Suprapubic skin (tissue), 4 donors: ENCODE results near the gene SSMEM1. TPM values are rescaled to one million over a fixed set of nuclear protein-coding genes. Genes with fewer than 3 reads are reported as not detected.

Source experiments
- DNase-seq, 2 donors: peaks; one replicate each; pipeline ENCODE4 v3.0.0-alpha.2; 2019; ENCODE audit warnings: low spot score in 2 of 2
- H3K27ac ChIP-seq: fragments of 200-600 bp; sonication (generic); one replicate; pipeline ENCODE4 v1.5.1; 2019
- H3K27me3 ChIP-seq: fragments of 200-600 bp; sonication (generic); one replicate; pipeline ENCODE4 v1.5.1; 2019
- H3K36me3 ChIP-seq: fragments of 200-600 bp; sonication (generic); one replicate; pipeline ENCODE4 v1.5.1; 2019
- H3K4me1 ChIP-seq: fragments of 200-600 bp; sonication (generic); one replicate; pipeline ENCODE4 v1.5.1; 2019
- H3K4me3 ChIP-seq: fragments of 200-600 bp; sonication (generic); one replicate; pipeline ENCODE4 v1.5.1; 2019; ENCODE audit warnings: mild to moderate bottlenecking
- H3K9me3 ChIP-seq: fragments of 200-600 bp; sonication (generic); one replicate; pipeline ENCODE4 v1.5.1; 2019
- EP300 ChIP-seq: sonication (generic); formaldehyde crosslinking; IDR thresholded peaks from one replicate; pipeline ENCODE4 v1.6.1; 2017; ENCODE audit warnings: antibody characterized with exemption
- POLR2A ChIP-seq, 2 donors: fragments of 450-650 bp; IDR thresholded peaks; one replicate each; pipeline ENCODE4 v1.6.1; 2017; ENCODE audit warnings: antibody characterized with exemption in 2 of 2, mild to moderate bottlenecking in 2 of 2, moderate library complexity in 2 of 2
- POLR2AphosphoS5 ChIP-seq, 3 donors: sonication (generic); formaldehyde crosslinking; IDR thresholded peaks; one replicate each; pipeline ENCODE4 v1.6.1; 2017; ENCODE audit warnings: antibody characterized with exemption in 3 of 3
- WGBS: methylation state at CpG from one replicate; pipeline ENCODE4 v1.1.5; 2018; 5-methylcytosine and 5-hydroxymethylcytosine counted together
- total RNA-seq, 4 donors: library from RNA; depleted of rRNA; stranded (reverse); fragments of >200 nt; gene quantifications; one replicate each; pipeline ENCODE4 v1.1.0, GENCODE V29; 2016
- TF ChIP-seq, protein P1 (sequence below), 2 donors: fragments of 200-600 bp in 1 of 2; fragments of 450-650 bp in 1 of 2; sonication (generic) in 1 of 2; IDR thresholded peaks; one replicate each; pipeline ENCODE4 v1.5.1; 2016 to 2019; ENCODE audit warnings: antibody characterized with exemption in 2 of 2, mild to moderate bottlenecking in 1 of 2, moderate library complexity in 1 of 2

SSMEM1 gene
- total RNA-seq, 4 donors from 2014 or later, result not detected

DNA sequence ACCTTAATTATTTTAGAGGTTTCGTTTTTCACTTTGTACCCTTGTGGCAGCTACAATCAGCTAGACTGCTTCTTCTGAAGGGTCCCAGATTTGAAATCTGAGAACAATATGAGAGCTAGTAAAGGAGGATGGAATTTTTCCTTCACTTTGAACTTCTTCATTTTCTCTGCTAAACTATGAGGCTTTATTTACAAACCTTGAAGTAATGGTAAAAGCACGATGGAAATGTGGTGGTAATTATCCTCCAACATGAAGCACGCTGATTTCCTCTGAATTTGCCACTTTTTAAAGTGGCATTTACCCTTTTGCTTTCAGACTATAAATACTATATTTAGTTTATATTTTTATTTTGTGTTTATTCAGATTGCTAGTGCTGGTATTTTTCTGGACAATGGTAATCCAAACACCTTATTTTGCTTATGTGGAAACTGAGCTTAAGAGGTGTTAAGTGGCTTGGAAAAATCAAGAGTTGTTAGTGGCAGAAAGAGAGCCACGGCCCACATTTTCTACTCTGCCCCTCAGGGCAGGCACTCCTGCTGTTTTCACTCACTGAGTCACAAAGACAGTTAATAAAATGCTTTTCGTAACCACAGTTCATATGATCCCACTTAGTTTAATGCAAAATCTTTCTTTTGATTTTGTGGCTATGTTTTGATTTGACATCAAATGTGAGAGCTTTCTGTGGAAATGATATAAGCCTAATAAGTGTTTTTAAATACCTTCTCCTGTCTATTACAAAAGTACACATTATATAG lies 2.7 kb downstream of the SSMEM1 start:
- H3K9me3 ChIP-seq, result no peaks in the 10 kb centered on the region
- H3K36me3 ChIP-seq, result no peaks in the 10 kb centered on the region
- TF ChIP-seq POLR2A (IDR thresholded peaks at IDR 0.05) (no peak), EP300 (no peak), POLR2AphosphoS5 (IDR thresholded peaks at IDR 0.05) (no peak)
- TF ChIP-seq, protein P1, sequence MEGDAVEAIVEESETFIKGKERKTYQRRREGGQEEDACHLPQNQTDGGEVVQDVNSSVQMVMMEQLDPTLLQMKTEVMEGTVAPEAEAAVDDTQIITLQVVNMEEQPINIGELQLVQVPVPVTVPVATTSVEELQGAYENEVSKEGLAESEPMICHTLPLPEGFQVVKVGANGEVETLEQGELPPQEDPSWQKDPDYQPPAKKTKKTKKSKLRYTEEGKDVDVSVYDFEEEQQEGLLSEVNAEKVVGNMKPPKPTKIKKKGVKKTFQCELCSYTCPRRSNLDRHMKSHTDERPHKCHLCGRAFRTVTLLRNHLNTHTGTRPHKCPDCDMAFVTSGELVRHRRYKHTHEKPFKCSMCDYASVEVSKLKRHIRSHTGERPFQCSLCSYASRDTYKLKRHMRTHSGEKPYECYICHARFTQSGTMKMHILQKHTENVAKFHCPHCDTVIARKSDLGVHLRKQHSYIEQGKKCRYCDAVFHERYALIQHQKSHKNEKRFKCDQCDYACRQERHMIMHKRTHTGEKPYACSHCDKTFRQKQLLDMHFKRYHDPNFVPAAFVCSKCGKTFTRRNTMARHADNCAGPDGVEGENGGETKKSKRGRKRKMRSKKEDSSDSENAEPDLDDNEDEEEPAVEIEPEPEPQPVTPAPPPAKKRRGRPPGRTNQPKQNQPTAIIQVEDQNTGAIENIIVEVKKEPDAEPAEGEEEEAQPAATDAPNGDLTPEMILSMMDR (IDR thresholded peaks at IDR 0.05), result no peak
- H3K27me3 ChIP-seq, result no peaks in the 10 kb centered on the region
- no peak for DNase-seq
- no peak overlapping the region for H3K4me3 ChIP-seq
- 37% methylated on average over 5 of the region's 5 CpGs for WGBS
- H3K4me1 ChIP-seq, result no peaks in the 10 kb centered on the region
- H3K27ac ChIP-seq, result no peak overlapping the region

DNA sequence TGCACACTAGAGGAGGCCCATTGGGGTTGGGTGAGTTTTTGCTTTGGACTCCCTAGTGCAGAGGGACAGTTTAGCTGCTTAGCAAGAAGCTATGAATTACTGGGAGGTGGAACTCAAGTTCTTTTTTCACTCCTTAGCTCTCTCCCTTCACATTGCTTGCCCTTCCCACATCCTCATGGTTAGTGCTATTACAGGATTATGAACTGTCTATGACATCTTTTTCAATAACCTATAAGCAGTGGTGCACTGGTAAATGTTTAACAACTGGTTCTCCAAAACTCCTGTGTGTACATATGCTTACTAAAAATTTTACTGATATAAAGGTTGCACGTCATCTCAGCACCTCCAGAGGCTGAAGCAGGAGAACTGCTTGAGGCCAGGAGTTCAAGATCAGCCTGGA lies 6.2 kb downstream of the SSMEM1 start:
- no peak for TF ChIP-seq POLR2A (IDR thresholded peaks at IDR 0.05)
- TF ChIP-seq EP300, result no peak
- no peak for TF ChIP-seq POLR2AphosphoS5 (IDR thresholded peaks at IDR 0.05)
- TF ChIP-seq, protein P1 (IDR thresholded peaks at IDR 0.05), result no peak
- DNase-seq, result no peak
- H3K4me3 ChIP-seq, result no peak overlapping the region
- no peaks in the 10 kb centered on the region for H3K9me3 ChIP-seq
- no peak overlapping the region for H3K27ac ChIP-seq
- no peaks in the 10 kb centered on the region for H3K4me1 ChIP-seq
- H3K36me3 ChIP-seq, result no peaks in the 10 kb centered on the region
- WGBS, result 100% methylated on average over 1 of the region's 1 CpG
- H3K27me3 ChIP-seq, result no peaks in the 10 kb centered on the region

DNA sequence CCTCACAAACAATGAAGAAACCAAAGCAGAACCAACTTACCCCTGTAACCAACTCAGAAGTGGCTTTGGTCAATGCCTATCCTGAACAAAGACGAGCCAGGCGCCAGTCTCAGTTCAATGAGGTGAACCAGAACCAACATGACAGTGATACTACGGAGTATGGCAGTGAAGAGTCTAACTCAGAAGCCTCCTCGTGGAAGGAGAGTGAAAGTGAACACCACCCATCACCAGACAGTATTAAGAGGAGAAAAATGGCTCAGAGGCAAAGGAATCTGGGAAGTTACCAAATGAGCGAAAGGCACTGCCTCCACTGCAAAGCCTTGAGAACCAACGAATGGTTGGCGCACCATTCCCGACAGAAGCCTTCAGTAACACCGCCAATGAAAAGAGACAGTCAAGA lies 8.4 kb downstream of the SSMEM1 start:
- Histone ChIP-seq H3K9me3 (no peaks in the 10 kb centered on the region), H3K4me3 (no peak overlapping the region), H3K36me3 (no peaks in the 10 kb centered on the region), H3K27me3 (no peaks in the 10 kb centered on the region), H3K27ac (no peak overlapping the region), H3K4me1 (no peaks in the 10 kb centered on the region)
- no peak for DNase-seq
- 94% methylated on average over 9 of the region's 9 CpGs for WGBS
- TF ChIP-seq, protein P1 (IDR thresholded peaks at IDR 0.05), result no peak
- no peak for TF ChIP-seq POLR2AphosphoS5 (IDR thresholded peaks at IDR 0.05)
- TF ChIP-seq POLR2A (IDR thresholded peaks at IDR 0.05), result no peak
- TF ChIP-seq EP300, result no peak

DNA sequence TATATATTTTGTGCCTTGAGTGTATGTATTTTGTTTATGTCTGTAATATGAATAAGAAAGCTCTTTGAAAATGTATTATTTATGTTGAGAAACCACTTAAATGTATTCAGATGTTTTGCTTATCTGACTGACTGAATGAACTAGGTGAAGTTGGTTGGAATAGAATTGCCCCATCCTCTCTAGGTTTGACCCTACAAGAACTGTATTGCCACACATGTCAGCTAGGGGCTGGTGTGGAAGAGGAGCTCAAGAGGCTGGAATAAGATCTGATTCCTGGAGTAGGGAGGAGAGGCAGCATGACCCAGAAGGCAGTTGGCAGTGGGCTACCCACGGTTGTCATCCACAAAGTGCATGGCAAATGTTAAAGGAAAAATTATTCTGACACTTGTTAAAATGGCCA lies 9.1 kb downstream of the SSMEM1 start:
- no peak for DNase-seq
- no peaks in the 10 kb centered on the region for H3K27me3 ChIP-seq
- TF ChIP-seq, protein P1 (IDR thresholded peaks at IDR 0.05), result no peak
- no peaks in the 10 kb centered on the region for H3K36me3 ChIP-seq
- no peaks in the 10 kb centered on the region for H3K9me3 ChIP-seq
- no peaks in the 10 kb centered on the region for H3K4me1 ChIP-seq
- no peak overlapping the region for H3K27ac ChIP-seq
- H3K4me3 ChIP-seq, result no peak overlapping the region
- 78% methylated on average over 1 of the region's 1 CpG for WGBS

DNA sequence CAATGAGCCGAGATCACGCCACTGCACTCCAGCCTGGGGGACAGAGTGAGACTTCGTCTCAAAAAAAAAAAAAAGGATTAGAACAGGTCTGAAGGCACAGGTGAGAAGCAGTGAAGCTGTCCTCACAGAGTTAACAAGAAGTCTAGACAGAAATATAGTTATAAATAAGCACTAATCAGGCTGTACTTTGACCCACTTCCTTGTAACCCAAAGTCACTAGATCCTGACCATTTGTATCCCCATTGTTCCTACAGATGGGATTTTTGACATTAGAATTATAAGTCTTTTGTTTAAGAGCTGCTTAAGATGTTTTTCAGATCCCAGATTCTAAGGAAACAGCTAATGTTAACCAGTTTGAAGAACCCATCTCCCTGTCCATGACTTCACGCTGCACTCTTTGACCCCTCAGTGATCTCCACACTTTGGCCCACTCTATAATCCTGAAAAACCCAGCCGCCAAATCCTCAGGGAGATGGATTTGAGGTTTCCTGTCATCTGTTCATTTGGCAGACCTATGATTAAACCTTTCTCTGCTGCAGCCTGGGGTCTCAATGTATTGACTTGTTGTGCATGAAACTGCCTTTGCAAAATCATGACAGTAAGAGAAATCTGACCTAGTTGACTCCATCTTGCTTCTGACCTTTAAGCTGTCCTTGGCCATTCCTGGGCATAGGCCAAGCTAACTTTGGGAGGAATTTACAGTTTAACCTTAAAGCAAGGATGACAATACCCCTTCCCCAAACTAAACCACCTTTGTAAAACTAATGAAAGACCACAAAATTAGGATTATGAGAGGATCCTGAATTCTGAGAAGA lies 11.4 kb downstream of the SSMEM1 start:
- no peak for TF ChIP-seq POLR2AphosphoS5 (IDR thresholded peaks at IDR 0.05)
- no peak for TF ChIP-seq EP300
- TF ChIP-seq, protein P1 (IDR thresholded peaks at IDR 0.05), result no peak
- H3K4me3 ChIP-seq, result no peak overlapping the region
- H3K4me1 ChIP-seq, result no peaks in the 10 kb centered on the region
- H3K27me3 ChIP-seq, result no peaks in the 10 kb centered on the region
- H3K9me3 ChIP-seq, result no peaks in the 10 kb centered on the region
- no peak overlapping the region for H3K27ac ChIP-seq
- WGBS, result 91% methylated on average over 5 of the region's 5 CpGs
- no peak for DNase-seq
- H3K36me3 ChIP-seq, result no peaks in the 10 kb centered on the region
